Neutrophil (primary cell): ENCODE results near the gene TFDP2.

Experiments
- H3K27ac ChIP-seq: fragments of 200-600 bp; sonication (generic); 2 replicates; pipeline ENCODE4 v1.5.1; 2016; ENCODE audit warnings: mild to moderate bottlenecking, moderate library complexity
- H3K27me3 ChIP-seq: fragments of 200-600 bp; sonication (generic); 2 replicates; pipeline ENCODE4 v1.6.0; 2016; ENCODE audit warnings: mild to moderate bottlenecking
- H3K36me3 ChIP-seq: fragments of 200-600 bp; sonication (generic); 2 replicates; pipeline ENCODE4 v1.5.1; 2017
- H3K4me1 ChIP-seq, 2 experiments: fragments of 200-600 bp in 1 of 2; sonication (generic) in 1 of 2; 1 replicate in 1 of 2; 2 replicates in 1 of 2; pipeline versions ENCODE4 v1.5.1 to v1.6.1; 2013 to 2016; ENCODE audit warnings: low read depth in 1 of 2, low read length in 1 of 2, mild to moderate bottlenecking in 1 of 2, moderate library complexity in 1 of 2; ENCODE audit not compliant: control insufficient read depth in 1 of 2, insufficient read depth in 1 of 2
- H3K4me3 ChIP-seq, 2 experiments: fragments of 200-600 bp in 1 of 2; sonication (generic) in 1 of 2; 1 replicate in 1 of 2; 2 replicates in 1 of 2; pipeline ENCODE4 v1.5.1; 2013 to 2016; ENCODE audit warnings: low read depth in 1 of 2, low read length in 1 of 2, mild to moderate bottlenecking in 1 of 2, moderate library complexity in 1 of 2
- H3K9me3 ChIP-seq: fragments of 200-600 bp; sonication (generic); 2 replicates; pipeline ENCODE4 v1.5.1; 2016
- TF ChIP-seq, protein P1 (sequence below): fragments of 200-600 bp; sonication (generic); IDR thresholded peaks from 2 replicates; pipeline ENCODE4 v1.5.1; 2016; ENCODE audit warnings: antibody characterized with exemption

Gene TFDP2

DNA sequence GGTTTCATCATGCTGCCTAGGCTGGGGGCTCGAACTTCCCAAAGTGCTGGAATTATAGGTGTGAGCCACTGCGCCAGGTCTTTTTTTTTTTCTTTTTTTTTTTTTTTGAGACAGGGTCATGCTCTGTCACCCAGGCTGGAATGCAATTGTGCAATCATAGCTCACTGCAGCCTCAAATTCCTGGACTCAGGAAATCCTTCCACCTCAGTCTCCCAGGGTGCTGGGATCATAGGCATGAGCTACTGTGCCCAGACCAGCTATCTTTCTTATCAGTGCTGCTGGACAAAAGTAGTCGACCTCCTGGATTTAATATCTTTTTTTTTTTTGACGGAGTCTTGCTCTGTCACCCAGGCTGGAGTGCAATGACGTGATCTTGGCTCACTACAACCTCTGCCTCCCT lies 60.8 kb downstream of the TFDP2 start:
- Histone ChIP-seq H3K4me1 (peaks cover 0 to 3% of the 10 kb centered on the region in 2 experiments), H3K36me3 (no peaks in the 10 kb centered on the region), H3K4me3 (no peak overlapping the region), H3K27me3 (no peaks in the 10 kb centered on the region), H3K9me3 (no peaks in the 10 kb centered on the region), H3K27ac (no peak overlapping the region)
- TF ChIP-seq, protein P1, sequence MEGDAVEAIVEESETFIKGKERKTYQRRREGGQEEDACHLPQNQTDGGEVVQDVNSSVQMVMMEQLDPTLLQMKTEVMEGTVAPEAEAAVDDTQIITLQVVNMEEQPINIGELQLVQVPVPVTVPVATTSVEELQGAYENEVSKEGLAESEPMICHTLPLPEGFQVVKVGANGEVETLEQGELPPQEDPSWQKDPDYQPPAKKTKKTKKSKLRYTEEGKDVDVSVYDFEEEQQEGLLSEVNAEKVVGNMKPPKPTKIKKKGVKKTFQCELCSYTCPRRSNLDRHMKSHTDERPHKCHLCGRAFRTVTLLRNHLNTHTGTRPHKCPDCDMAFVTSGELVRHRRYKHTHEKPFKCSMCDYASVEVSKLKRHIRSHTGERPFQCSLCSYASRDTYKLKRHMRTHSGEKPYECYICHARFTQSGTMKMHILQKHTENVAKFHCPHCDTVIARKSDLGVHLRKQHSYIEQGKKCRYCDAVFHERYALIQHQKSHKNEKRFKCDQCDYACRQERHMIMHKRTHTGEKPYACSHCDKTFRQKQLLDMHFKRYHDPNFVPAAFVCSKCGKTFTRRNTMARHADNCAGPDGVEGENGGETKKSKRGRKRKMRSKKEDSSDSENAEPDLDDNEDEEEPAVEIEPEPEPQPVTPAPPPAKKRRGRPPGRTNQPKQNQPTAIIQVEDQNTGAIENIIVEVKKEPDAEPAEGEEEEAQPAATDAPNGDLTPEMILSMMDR: no peak

DNA sequence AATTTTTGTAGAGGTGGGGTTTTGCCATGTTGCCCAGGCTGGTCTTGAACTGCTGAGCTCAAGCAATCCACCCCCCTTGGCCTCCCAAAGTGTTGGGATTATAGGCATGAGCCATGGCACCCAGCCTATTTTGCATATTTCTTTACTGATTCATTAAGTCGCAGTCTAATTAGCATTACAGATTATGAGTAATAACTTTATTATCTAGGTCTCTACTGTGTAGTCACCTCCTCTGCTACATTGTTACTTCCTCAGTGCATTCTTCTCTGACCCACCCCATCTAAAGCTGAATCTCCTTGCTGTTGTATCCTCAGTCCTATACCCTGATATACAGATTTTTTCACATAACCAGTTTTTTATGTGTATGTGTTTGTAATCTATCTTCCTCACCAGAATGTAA lies 61.7 kb downstream of the TFDP2 start:
- Histone ChIP-seq H3K27ac (no peak overlapping the region), H3K4me3 (no peak overlapping the region), H3K9me3 (no peaks in the 10 kb centered on the region), H3K4me1 (peaks cover 0 to 3% of the 10 kb centered on the region in 2 experiments), H3K36me3 (no peaks in the 10 kb centered on the region), H3K27me3 (no peaks in the 10 kb centered on the region)
- TF ChIP-seq, protein P1: no peak

DNA sequence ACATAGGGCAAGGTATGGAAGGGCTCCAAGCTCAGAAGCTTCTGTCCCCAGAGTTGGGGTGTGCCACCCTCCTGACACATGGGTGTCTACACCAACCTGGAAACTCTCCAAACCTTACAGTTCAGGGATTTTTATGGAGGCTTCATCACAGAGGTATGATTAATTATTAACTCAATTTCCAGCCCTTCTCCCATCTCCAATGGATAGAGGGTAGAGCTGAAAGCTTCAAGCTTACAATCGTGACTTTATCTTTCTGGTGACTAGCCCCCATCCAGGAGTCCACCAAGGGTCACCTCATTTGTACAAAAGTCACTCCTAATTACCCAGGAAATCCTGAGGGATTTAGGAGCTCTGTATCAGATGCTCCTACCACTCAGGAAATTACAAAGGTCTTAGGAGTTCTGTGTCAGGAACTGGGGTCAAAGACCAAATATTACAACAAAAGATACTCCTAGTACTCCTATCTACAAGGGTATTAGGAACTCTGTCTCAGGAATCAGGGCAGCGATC lies 62.7 kb downstream of the TFDP2 start:
- Histone ChIP-seq H3K27me3 (no peaks in the 10 kb centered on the region), H3K27ac (no peak overlapping the region), H3K4me3 (no peak overlapping the region), H3K9me3 (no peaks in the 10 kb centered on the region), H3K4me1 (peaks cover 0 to 3% of the 10 kb centered on the region in 2 experiments), H3K36me3 (no peaks in the 10 kb centered on the region)
- TF ChIP-seq, protein P1: no peak

DNA sequence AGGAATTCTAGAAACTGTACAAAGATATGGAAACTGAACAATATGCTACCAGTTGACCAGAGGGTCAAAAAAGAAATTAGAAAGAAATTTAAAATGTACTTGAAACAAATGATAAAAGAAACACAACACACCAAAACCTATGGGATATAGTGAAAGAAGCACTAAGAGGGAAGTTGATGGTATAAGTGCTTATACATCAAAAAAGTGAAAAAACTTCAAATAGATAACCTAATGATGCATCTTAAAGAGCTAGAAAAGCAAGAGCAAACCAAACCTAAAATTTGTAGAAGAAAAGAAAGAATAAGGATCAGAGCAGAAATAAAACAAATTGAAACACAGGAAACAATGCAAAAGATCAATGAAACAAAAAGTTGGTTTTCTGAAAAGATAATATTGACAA lies 68.2 kb downstream of the TFDP2 start:
- H3K4me3 ChIP-seq: no peak overlapping the region
- peaks cover 0 to 3% of the 10 kb centered on the region in 2 experiments for H3K4me1 ChIP-seq
- no peaks in the 10 kb centered on the region for H3K9me3 ChIP-seq
- H3K27me3 ChIP-seq: no peaks in the 10 kb centered on the region
- H3K27ac ChIP-seq: no peak overlapping the region
- H3K36me3 ChIP-seq: no peaks in the 10 kb centered on the region
- TF ChIP-seq, protein P1: no peak

DNA sequence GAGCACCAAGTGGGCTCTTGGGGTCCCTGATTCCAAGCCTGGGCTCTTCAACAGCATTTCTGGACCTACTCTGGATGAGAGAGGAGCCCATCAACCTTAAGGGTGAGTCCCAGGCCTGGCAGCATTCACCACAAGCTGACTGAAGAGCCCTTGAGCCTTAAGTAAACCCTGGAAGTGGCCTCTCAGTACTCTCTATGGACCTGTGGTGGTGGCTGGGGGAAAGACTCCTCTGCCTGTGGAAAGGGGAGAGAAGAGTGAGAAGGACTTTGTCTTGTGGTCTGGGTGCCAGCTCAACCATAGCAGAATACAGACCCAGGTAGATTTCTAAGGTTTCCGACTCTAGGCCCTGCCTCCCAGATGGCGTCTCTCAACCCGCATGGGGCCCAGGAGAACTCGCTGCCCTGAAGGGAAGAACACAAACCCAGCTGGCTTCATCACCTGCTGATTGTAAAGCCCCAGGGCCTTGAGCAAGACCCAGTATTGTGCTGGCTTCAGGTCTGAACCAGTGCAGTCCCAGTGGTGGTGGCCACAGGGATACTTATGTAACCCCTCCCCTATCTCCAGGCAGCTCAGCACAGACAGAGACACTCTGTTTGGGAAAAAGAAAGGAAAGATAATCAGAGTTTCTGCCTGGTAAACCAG lies 71.4 kb downstream of the TFDP2 start:
- H3K4me3 ChIP-seq: no peak overlapping the region
- no peaks in the 10 kb centered on the region for H3K9me3 ChIP-seq
- H3K36me3 ChIP-seq: no peaks in the 10 kb centered on the region
- TF ChIP-seq, protein P1: no peak
- H3K27me3 ChIP-seq: no peaks in the 10 kb centered on the region
- no peaks in the 10 kb centered on the region for H3K4me1 ChIP-seq
- no peak overlapping the region for H3K27ac ChIP-seq
